Measurements from ENCODE around the gene COLEC11.

The COLEC11 gene

GRCh38 chr2:3575534-3576262 lies 19.2 kb upstream of the COLEC11 start:
- TF ChIP-seq YY1 (IDR thresholded peaks at IDR 0.05; ENCODE audit: low read depth), result no peak
- no peak for TF ChIP-seq FOXM1 (IDR thresholded peaks at IDR 0.05; ENCODE audit: borderline replicate concordance, low read depth)
- TF ChIP-seq ZBTB7A (IDR thresholded peaks at IDR 0.05; ENCODE audit: low read depth), result no peak
- no peak for TF ChIP-seq USF1 (IDR thresholded peaks at IDR 0.05)
- TF ChIP-seq TEAD4 (IDR thresholded peaks at IDR 0.05), result no peak
- no peak for TF ChIP-seq TAF1 (IDR thresholded peaks at IDR 0.05; ENCODE audit: low read depth)
- TF ChIP-seq RAD21 (IDR thresholded peaks at IDR 0.05; ENCODE audit: low read depth), result no peak
- no peak for TF ChIP-seq TCF12 (IDR thresholded peaks at IDR 0.05; ENCODE audit: low read depth)
- TF ChIP-seq MAX (IDR thresholded peaks at IDR 0.05), result no peak; the same call in 1 of the 2 replicates
- no peak for TF ChIP-seq CEBPB (IDR thresholded peaks at IDR 0.05)
- no peak for TF ChIP-seq NFIC (IDR thresholded peaks at IDR 0.05)
- TF ChIP-seq EP300 (IDR thresholded peaks at IDR 0.05; ENCODE audit: borderline replicate concordance), result no peak
- no peak for TF ChIP-seq EGR1 (IDR thresholded peaks at IDR 0.05)
- TF ChIP-seq CREB1 (IDR thresholded peaks at IDR 0.05; ENCODE audit: low read depth), result no peak
- no peak for TF ChIP-seq REST (IDR thresholded peaks at IDR 0.05; ENCODE audit: low read depth)

- no peak for TF ChIP-seq CEBPB (IDR thresholded peaks at IDR 0.05)
Observed at GRCh38 chr2:3578987-3579386, 15.9 kb upstream of the COLEC11 start.

- no peak for TF ChIP-seq EGR1 (IDR thresholded peaks at IDR 0.05)
- no peak for TF ChIP-seq RAD21 (IDR thresholded peaks at IDR 0.05; ENCODE audit: low read depth)
- no peak for TF ChIP-seq EP300 (IDR thresholded peaks at IDR 0.05; ENCODE audit: borderline replicate concordance)
- TF ChIP-seq CREB1 (IDR thresholded peaks at IDR 0.05; ENCODE audit: low read depth), result no peak
- TF ChIP-seq TEAD4 (IDR thresholded peaks at IDR 0.05), result no peak
- no peak for TF ChIP-seq TCF12 (IDR thresholded peaks at IDR 0.05; ENCODE audit: low read depth)
- TF ChIP-seq USF1 (IDR thresholded peaks at IDR 0.05), result no peak
- no peak for TF ChIP-seq YY1 (IDR thresholded peaks at IDR 0.05; ENCODE audit: low read depth)
Observed at GRCh38 chr2:3580449-3580848, 14.5 kb upstream of the COLEC11 start.

GRCh38 chr2:3581367-3582262 lies 13.3 kb upstream of the COLEC11 start:
- no peak for TF ChIP-seq ZBTB7A (IDR thresholded peaks at IDR 0.05; ENCODE audit: low read depth)
- peak; percentile 78 for TF ChIP-seq NFIC (IDR thresholded peaks at IDR 0.05)

- no peak for TF ChIP-seq CREB1 (IDR thresholded peaks at IDR 0.05; ENCODE audit: low read depth)
- TF ChIP-seq REST (IDR thresholded peaks at IDR 0.05; ENCODE audit: low read depth), result no peak
- no peak for TF ChIP-seq EP300 (IDR thresholded peaks at IDR 0.05; ENCODE audit: borderline replicate concordance)
- TF ChIP-seq FOXM1 (IDR thresholded peaks at IDR 0.05; ENCODE audit: borderline replicate concordance, low read depth), result no peak
- TF ChIP-seq MAX (IDR thresholded peaks at IDR 0.05), result no peak
- no peak for TF ChIP-seq RAD21 (IDR thresholded peaks at IDR 0.05; ENCODE audit: low read depth)
- TF ChIP-seq TCF12 (IDR thresholded peaks at IDR 0.05; ENCODE audit: low read depth), result no peak
Observed at GRCh38 chr2:3584076-3584475, 10.8 kb upstream of the COLEC11 start.

- TF ChIP-seq ZBTB7A (IDR thresholded peaks at IDR 0.05; ENCODE audit: low read depth) (no peak), YY1 (IDR thresholded peaks at IDR 0.05; ENCODE audit: low read depth) (no peak), REST (IDR thresholded peaks at IDR 0.05; ENCODE audit: low read depth) (no peak), CEBPB (IDR thresholded peaks at IDR 0.05) (no peak), FOXM1 (IDR thresholded peaks at IDR 0.05; ENCODE audit: borderline replicate concordance, low read depth) (no peak), TAF1 (IDR thresholded peaks at IDR 0.05; ENCODE audit: low read depth) (no peak), EP300 (IDR thresholded peaks at IDR 0.05; ENCODE audit: borderline replicate concordance) (no peak), USF1 (IDR thresholded peaks at IDR 0.05) (no peak)
Observed at GRCh38 chr2:3584608-3585260, 10.2 kb upstream of the COLEC11 start.
